Nephron (organoid): ENCODE data around the gene APBB2.

ENCODE experiments used
- H3K27ac Mint-ChIP-seq, 3 experiments: 2 replicates each; pipeline ENCODE4 v1.8.0; 2020; ENCODE audit warnings: mixed read lengths in 3 of 3, mild to moderate bottlenecking in 2 of 3, moderate library complexity in 1 of 3
- H3K27me3 Mint-ChIP-seq: 2 replicates; pipeline ENCODE4 v1.8.0; 2021; ENCODE audit warnings: low read depth, mild to moderate bottlenecking, moderate library complexity, mixed read lengths
- H3K36me3 Mint-ChIP-seq: 2 replicates; pipeline ENCODE4 v1.8.0; 2020; ENCODE audit warnings: low read depth, mixed read lengths
- H3K4me1 Mint-ChIP-seq: 2 replicates; pipeline ENCODE4 v1.8.0; 2020; ENCODE audit warnings: mixed read lengths
- H3K4me3 Mint-ChIP-seq, 3 experiments: 2 replicates each; pipeline ENCODE4 v1.8.0; 2020; ENCODE audit warnings: mild to moderate bottlenecking in 3 of 3, mixed read lengths in 3 of 3, moderate library complexity in 2 of 3
- H3K9me3 Mint-ChIP-seq: 2 replicates; pipeline ENCODE4 v1.8.0; 2020; ENCODE audit warnings: mixed read lengths
- CTCF ChIP-seq, 3 experiments: fragments of 200-600 bp; sonication (generic); IDR thresholded peaks; one replicate each; pipeline ENCODE4 v1.5.0; 2021; ENCODE audit warnings: antibody characterized with exemption in 3 of 3; ENCODE audit not compliant: unreplicated experiment in 3 of 3

APBB2 gene

GRCh38 chr4:41072021-41072777, 142.1 kb downstream of the APBB2 start:
- Mint-ChIP-seq H3K4me1 (peaks cover 39% of the 10 kb centered on the region), H3K27me3 (no peaks in the 10 kb centered on the region), H3K4me3 (no peak overlapping the region), H3K9me3 (no peaks in the 10 kb centered on the region), H3K36me3 (no peaks in the 10 kb centered on the region), H3K27ac (peak overlapping the region; percentile 32 to 88 (median 41))
- no peak for TF ChIP-seq CTCF (IDR thresholded peaks at IDR 0.05; ENCODE audit: unreplicated experiment in 3 of 3)

- Mint-ChIP-seq H3K4me3 (no peak overlapping the region), H3K4me1 (peaks cover 39% of the 10 kb centered on the region)
Observed at GRCh38 chr4:41070516-41071281, 143.6 kb downstream of the APBB2 start.

GRCh38 chr4:41069838-41070237, 144.5 kb downstream of the APBB2 start:
- H3K4me3 Mint-ChIP-seq, result no peak overlapping the region
- H3K27me3 Mint-ChIP-seq, result no peaks in the 10 kb centered on the region
- no peak for TF ChIP-seq CTCF (IDR thresholded peaks at IDR 0.05; ENCODE audit: unreplicated experiment in 3 of 3)
- H3K27ac Mint-ChIP-seq, result peak overlapping the region; percentile 72 to 88 (median 87)
- peaks cover 40% of the 10 kb centered on the region for H3K4me1 Mint-ChIP-seq
- H3K36me3 Mint-ChIP-seq, result no peaks in the 10 kb centered on the region
- H3K9me3 Mint-ChIP-seq, result no peaks in the 10 kb centered on the region

More at GRCh38 chr4:41070516-41071281, 143.6 kb downstream of the APBB2 start:
- H3K27ac Mint-ChIP-seq, result peak overlapping the region; percentile 42 to 80 (median 54)
- H3K27me3 Mint-ChIP-seq, result no peaks in the 10 kb centered on the region
- TF ChIP-seq CTCF (IDR thresholded peaks at IDR 0.05; ENCODE audit: unreplicated experiment in 3 of 3), result no peak
- no peaks in the 10 kb centered on the region for H3K36me3 Mint-ChIP-seq
- H3K9me3 Mint-ChIP-seq, result no peaks in the 10 kb centered on the region

GRCh38 chr4:41069257-41069656, 145.1 kb downstream of the APBB2 start:
- H3K36me3 Mint-ChIP-seq, result no peaks in the 10 kb centered on the region
- peak overlapping the region; percentile 72 to 88 (median 87) for H3K27ac Mint-ChIP-seq
- peaks cover 46% of the 10 kb centered on the region for H3K4me1 Mint-ChIP-seq
- H3K9me3 Mint-ChIP-seq, result no peaks in the 10 kb centered on the region
- H3K4me3 Mint-ChIP-seq, result no peak overlapping the region
- no peak for TF ChIP-seq CTCF (IDR thresholded peaks at IDR 0.05; ENCODE audit: unreplicated experiment in 3 of 3)
- H3K27me3 Mint-ChIP-seq, result no peaks in the 10 kb centered on the region

- H3K27ac Mint-ChIP-seq, result no peak overlapping the region
- no peaks in the 10 kb centered on the region for H3K27me3 Mint-ChIP-seq
- peaks cover 36% of the 10 kb centered on the region for H3K4me1 Mint-ChIP-seq
- H3K36me3 Mint-ChIP-seq, result no peaks in the 10 kb centered on the region
- no peak for TF ChIP-seq CTCF (IDR thresholded peaks at IDR 0.05; ENCODE audit: unreplicated experiment in 3 of 3)
- H3K4me3 Mint-ChIP-seq, result no peak overlapping the region
- no peaks in the 10 kb centered on the region for H3K9me3 Mint-ChIP-seq
Observed at GRCh38 chr4:41067369-41067768, 147.0 kb downstream of the APBB2 start.
